Breast epithelium (tissue), 3 donors: ENCODE measurements around the gene OSBPL5.

ENCODE experiments used
- CTCF ChIP-seq, 3 donors: fragments of 450-650 bp; IDR thresholded peaks; one replicate each; pipeline ENCODE4 v1.5.1; 2016 to 2017; ENCODE audit warnings: antibody characterized with exemption in 3 of 3, mild to moderate bottlenecking in 3 of 3, moderate library complexity in 3 of 3
- POLR2A ChIP-seq: fragments of 450-650 bp; IDR thresholded peaks from one replicate; pipeline ENCODE4 v1.6.1; 2016; ENCODE audit warnings: antibody characterized with exemption, mild to moderate bottlenecking, moderate library complexity

GRCh38 chr11:3126207-3126865 is 38.8 kb downstream of the OSBPL5 start:
- TF ChIP-seq POLR2A (no peak), CTCF (IDR thresholded peaks at IDR 0.05) (no peak)
